OCI-LY7 (cell line): ENCODE measurements around the gene PIEZO2. TPM values are rescaled to one million over a fixed set of nuclear protein-coding genes. Genes with fewer than 3 reads are reported as not detected.

Source experiments
- BruUV-seq: library from RNA; stranded (reverse); fragments of 400-500 nt; replicated peaks from 2 replicates; lab custom pipeline; 2021; lab: Mats Ljungman, UMichigan
- CTCF ChIA-PET: fragments of 300-600 bp; sonication (Branson Sonifier 250); formaldehyde crosslinking; loops from one replicate; lab custom pipeline; 2022; ENCODE audit warnings: antibody characterized with exemption; ENCODE audit not compliant: unreplicated experiment; lab: Charles Lee
- POLR2A ChIA-PET: fragments of 300-600 bp; sonication (Branson Sonifier 250); formaldehyde crosslinking; loops from one replicate; lab custom pipeline; 2022; ENCODE audit warnings: antibody characterized with exemption; lab: Charles Lee
- DNase-seq: peaks from one replicate; pipeline ENCODE4 v3.0.0-alpha.2; 2015; ENCODE audit warnings: low spot score
- H2AFZ ChIP-seq: fragments of 200-600 bp; sonication (generic), shearing (Covaris generic); 2 replicates; pipeline ENCODE4 v1.6.1; 2014; ENCODE audit warnings: mild to moderate bottlenecking, antibody characterized with exemption, low read length, moderate library complexity
- H3K27ac ChIP-seq: fragments of 200-600 bp; sonication (generic); 2 replicates; pipeline ENCODE4 v1.5.1; 2014; ENCODE audit warnings: mixed run types, low read depth, mild to moderate bottlenecking, moderate library complexity, low read length, inconsistent platforms; ENCODE audit not compliant: poor library complexity, severe bottlenecking
- H3K36me3 ChIP-seq: fragments of 200-600 bp; sonication (generic); 2 replicates; pipeline ENCODE4 v1.6.1; 2014; ENCODE audit warnings: mild to moderate bottlenecking, antibody characterized with exemption, low read length, moderate library complexity, mixed read lengths; ENCODE audit not compliant: insufficient read depth
- H3K4me1 ChIP-seq: fragments of 200-600 bp; sonication (generic); 2 replicates; pipeline ENCODE4 v1.5.1; 2014; ENCODE audit warnings: mild to moderate bottlenecking, low read length; ENCODE audit not compliant: insufficient read depth, poor library complexity, severe bottlenecking
- H3K4me2 ChIP-seq: fragments of 200-600 bp; sonication (generic); 2 replicates; pipeline ENCODE4 v1.6.1; 2014; ENCODE audit warnings: mild to moderate bottlenecking, low read length
- H3K4me3 ChIP-seq: fragments of 200-600 bp; sonication (generic); 2 replicates; pipeline ENCODE4 v1.5.1; 2014; ENCODE audit warnings: mild to moderate bottlenecking, low read depth, low read length; ENCODE audit not compliant: poor library complexity, severe bottlenecking
- H3K79me2 ChIP-seq: fragments of 200-600 bp; sonication (generic); 2 replicates; pipeline ENCODE4 v1.6.1; 2016; ENCODE audit warnings: low read depth, mild to moderate bottlenecking, low read length, moderate library complexity, mixed read lengths; ENCODE audit not compliant: insufficient read depth
- H3K9me2 ChIP-seq: fragments of 200-600 bp; sonication (generic); 2 replicates; pipeline ENCODE4 v1.6.1; 2016; ENCODE audit warnings: mild to moderate bottlenecking, low read length, mixed read lengths; ENCODE audit not compliant: insufficient read depth
- H3K9me3 ChIP-seq: fragments of 200-600 bp; sonication (generic); 2 replicates; pipeline ENCODE4 v1.6.1; 2014; ENCODE audit warnings: mild to moderate bottlenecking, mixed run types, low read length, mixed read lengths
- H4K20me1 ChIP-seq: fragments of 200-600 bp; sonication (generic); 2 replicates; pipeline ENCODE4 v1.6.1; 2014; ENCODE audit warnings: mild to moderate bottlenecking, antibody characterized with exemption, low read length, moderate library complexity, mixed read lengths; ENCODE audit not compliant: insufficient read depth
- CTCF ChIP-seq: fragments of 200-600 bp; sonication (generic); conservative IDR thresholded peaks from 2 replicates; pipeline ENCODE4 v1.5.1; 2014; ENCODE audit warnings: mild to moderate bottlenecking, antibody characterized with exemption, low read length, moderate library complexity, mixed read lengths
- EZH2phosphoT487 ChIP-seq: fragments of 200-600 bp; sonication (generic); IDR thresholded peaks from 2 replicates; pipeline ENCODE4 v1.6.1; 2018; ENCODE audit warnings: low read depth, borderline replicate concordance, mild to moderate bottlenecking, mixed run types, antibody characterized with exemption, low read length, moderate library complexity, mixed read lengths
- intact Hi-C: fragments of 100-400 bp; cut with micrococcal nuclease; formaldehyde crosslinking; loops from one replicate; pipeline ENCODE4 v1.10.0; 2022; ENCODE audit not compliant: unreplicated experiment
- total RNA-seq, 2 experiments: library from RNA; depleted of rRNA in 1 of 2; stranded (reverse); fragments of >200 nt in 1 of 2; shearing (Covaris generic) in 1 of 2; gene quantifications; 2 replicates each; pipeline ENCODE4 v1.2.3, GENCODE V29; 2014 to 2022

The PIEZO2 gene
- total RNA-seq, 2 experiments from 2014 or later = 0.95 to 3.3 TPM

GRCh38 chr18:10750191-10751035, 399.0 kb downstream of the PIEZO2 start:
- ChIA-PET POLR2A (interaction anchor here (0.6 kb wide), 1 partner anchor 22 kb away, joined by 3 read pairs; no protein-coding TSS in a partner anchor), CTCF (no interaction called here)
- Histone ChIP-seq H2AFZ (no peak overlapping the region), H3K27ac (no peak overlapping the region), H3K4me1 (no peaks in the 10 kb centered on the region), H3K9me2 (no peaks in the 10 kb centered on the region), H3K36me3 (no peaks in the 10 kb centered on the region), H4K20me1 (no peaks in the 10 kb centered on the region), H3K4me3 (no peak overlapping the region), H3K4me2 (no peak overlapping the region), H3K79me2 (no peaks in the 10 kb centered on the region), H3K9me3 (no peaks in the 10 kb centered on the region)
- no TSS peak for BruUV-seq
- intact Hi-C loops = loop anchor here (5.0 kb wide), 1 partner anchor 188 kb away; no protein-coding TSS in a partner anchor
- DNase-seq = no peak
- TF ChIP-seq CTCF = no peak
- TF ChIP-seq EZH2phosphoT487 = no peak

GRCh38 chr18:10748641-10749040, 400.7 kb downstream of the PIEZO2 start:
- Histone ChIP-seq H3K9me3 (no peaks in the 10 kb centered on the region), H4K20me1 (no peaks in the 10 kb centered on the region), H3K27ac (no peak overlapping the region), H3K36me3 (no peaks in the 10 kb centered on the region), H2AFZ (no peak overlapping the region), H3K9me2 (no peaks in the 10 kb centered on the region), H3K4me2 (no peak overlapping the region), H3K4me3 (no peak overlapping the region), H3K4me1 (no peaks in the 10 kb centered on the region), H3K79me2 (no peaks in the 10 kb centered on the region)
- ChIA-PET CTCF (no interaction called here), POLR2A (no interaction called here)
- BruUV-seq = no TSS peak
- DNase-seq = no peak
- intact Hi-C loops = no loop called here
- TF ChIP-seq CTCF = no peak
- TF ChIP-seq EZH2phosphoT487 = no peak

GRCh38 chr18:10745971-10746370, 403.4 kb downstream of the PIEZO2 start:
- H4K20me1 ChIP-seq = no peaks in the 10 kb centered on the region
- ChIA-PET POLR2A (no interaction called here), CTCF (no interaction called here)
- TF ChIP-seq CTCF (no peak), EZH2phosphoT487 (no peak)
- H2AFZ ChIP-seq = no peak overlapping the region
- no TSS peak for BruUV-seq
- no peak overlapping the region for H3K27ac ChIP-seq
- H3K4me3 ChIP-seq = no peak overlapping the region
- H3K79me2 ChIP-seq = no peaks in the 10 kb centered on the region
- H3K9me3 ChIP-seq = no peaks in the 10 kb centered on the region
- no peaks in the 10 kb centered on the region for H3K9me2 ChIP-seq
- DNase-seq = no peak
- intact Hi-C loops = no loop called here
- no peaks in the 10 kb centered on the region for H3K36me3 ChIP-seq
- no peak overlapping the region for H3K4me2 ChIP-seq
- no peaks in the 10 kb centered on the region for H3K4me1 ChIP-seq
